GM21576 (cell line): ENCODE data around the gene PARP14.
A peak's percentile ranks its signal among the peaks of the same experiment; 100 is the strongest.

Experiments
- ATAC-seq: cut with Tn5 transposase; IDR thresholded peaks from one replicate; pipeline ENCODE4 v1.9.1; 2021; ENCODE audit warnings: mild to moderate bottlenecking, moderate library complexity; ENCODE audit not compliant: unreplicated experiment

PARP14 gene

DNA sequence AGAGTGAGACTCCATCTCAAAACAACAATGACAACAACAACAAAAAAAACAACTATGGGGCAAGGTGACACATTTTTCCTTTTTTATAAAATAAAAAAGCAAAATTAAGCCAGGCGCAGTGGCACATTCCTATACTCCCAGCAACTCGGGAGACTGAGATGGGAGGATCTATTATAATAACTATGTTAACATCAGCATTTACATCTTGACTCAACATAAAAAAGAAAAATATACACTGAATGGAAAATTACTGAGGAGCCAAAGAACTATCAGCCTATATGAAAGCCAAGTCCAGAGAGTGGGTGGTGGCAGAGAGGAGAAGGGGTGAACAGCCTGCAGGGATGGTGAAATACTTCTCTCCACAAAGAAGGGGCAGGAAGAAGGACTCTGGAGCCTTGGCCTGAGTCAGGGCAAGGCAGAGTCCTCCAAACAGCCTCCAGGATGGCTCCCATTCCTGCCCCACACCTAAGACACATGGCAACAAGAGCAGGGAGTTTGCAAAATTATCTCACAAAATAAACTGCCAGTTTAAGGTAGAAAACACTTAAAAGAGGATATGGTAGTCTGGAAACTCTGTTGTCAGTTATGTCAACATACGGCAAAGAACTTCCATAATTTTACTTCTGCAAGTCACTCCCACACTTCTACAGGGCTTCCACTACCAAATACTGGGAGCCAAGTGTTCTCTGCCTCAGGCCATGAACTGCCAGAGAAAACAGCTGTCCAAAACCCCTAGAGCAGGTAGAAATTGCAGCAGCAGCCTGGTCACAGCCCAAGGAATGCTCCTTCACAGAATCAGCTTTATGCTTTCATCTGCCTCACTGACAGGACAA, 87.1 kb downstream of the PARP14 start:
- ATAC-seq = no peak

GRCh38 chr3:122770521-122771202, 90.0 kb downstream of the PARP14 start:
- ATAC-seq = no peak

DNA sequence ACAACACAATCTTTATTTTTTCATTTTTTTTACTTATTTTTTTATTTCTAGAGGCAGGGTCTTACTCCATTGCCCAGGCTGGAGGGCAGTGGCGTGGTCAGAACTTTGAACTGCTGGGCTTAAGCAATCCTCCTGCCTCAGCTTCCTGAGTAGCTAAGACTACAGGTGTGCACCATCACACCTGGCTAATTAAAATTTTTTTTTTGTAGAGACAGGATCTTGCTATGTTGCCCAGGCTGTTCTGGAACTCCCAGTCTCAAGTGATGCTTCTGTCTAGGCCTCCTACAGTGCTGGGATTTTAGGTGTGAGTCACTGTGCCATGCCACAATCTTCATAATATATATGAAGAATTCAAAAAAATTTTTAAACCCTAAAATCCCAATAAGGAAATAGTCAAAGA, 92.2 kb downstream of the PARP14 start:
- ATAC-seq = no peak

- peak; percentile 65 for ATAC-seq
Observed at GRCh38 chr3:122773944-122774509, 93.4 kb downstream of the PARP14 start.

GRCh38 chr3:122774564-122774963, 93.9 kb downstream of the PARP14 start:
- peak; percentile 21 for ATAC-seq

- no peak for ATAC-seq
Observed at GRCh38 chr3:122776675-122777468, 96.2 kb downstream of the PARP14 start.

DNA sequence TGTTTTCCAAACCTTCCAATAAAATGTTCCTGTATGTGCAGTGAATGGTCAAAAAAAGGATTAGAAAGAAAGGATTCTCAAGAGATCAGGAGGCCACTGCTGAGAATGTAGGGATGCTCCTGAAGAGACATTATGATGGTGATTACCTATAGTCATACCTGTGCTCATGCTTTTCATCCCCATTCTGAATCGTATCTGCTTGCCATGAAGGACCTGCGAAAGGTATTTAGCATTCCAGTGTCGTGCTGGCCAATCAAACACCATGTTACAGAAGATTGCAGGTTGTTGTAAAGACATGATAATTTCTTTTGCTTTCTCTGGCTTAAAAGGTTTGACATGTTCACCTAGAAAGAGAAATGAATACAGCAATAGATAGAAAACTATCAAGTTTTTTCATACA, 96.9 kb downstream of the PARP14 start:
- ATAC-seq = no peak
